ENCODE data around the gene PLCL1. TPM values are rescaled to one million over a fixed set of nuclear protein-coding genes. Genes with fewer than 3 reads are reported as not detected.

PLCL1 gene
- total and polyA plus RNA-seq, 2 donors from 2014 or later = 13.6 to 14.7 TPM

- no peak for FAIRE-seq
- Histone ChIP-seq H3K27ac (ENCODE audit: low read depth in 2 of 2, low read length in 2 of 2) (no peak overlapping the region), H3K27me3 (ENCODE audit: control insufficient read depth, insufficient read depth, low read length) (no peaks in the 10 kb centered on the region), H3K4me1 (ENCODE audit: control insufficient read depth in 2 of 3, insufficient read depth in 2 of 3, low read depth in 1 of 3, low read length in 3 of 3) (no peaks in the 10 kb centered on the region), H3K36me3 (ENCODE audit: control insufficient read depth in 2 of 3, insufficient read depth in 3 of 3, low read length in 3 of 3) (no peaks in the 10 kb centered on the region), H3K4me3 (ENCODE audit: low read length in 3 of 3) (no peak overlapping the region), H3K9ac (ENCODE audit: low read length in 3 of 3) (no peak overlapping the region), H3K9me3 (ENCODE audit: control insufficient read depth in 2 of 3, insufficient read depth in 1 of 3, low read length in 3 of 3) (peaks cover 0 to 10% (median 7%) of the 10 kb centered on the region in 3 donors)
- DNase-seq = no peak
- intact Hi-C loops (cut with DNase I) = no loop called here
- no peak for TF ChIP-seq CTCF (IDR thresholded peaks at IDR 0.05; ENCODE audit: borderline replicate concordance, extremely low read depth, insufficient read depth)
Observed at GRCh38 chr2:197760293-197760657, 44.1 kb upstream of the PLCL1 start.

- FAIRE-seq = peak; percentile 98
- TF ChIP-seq CTCF (IDR thresholded peaks at IDR 0.05; ENCODE audit: borderline replicate concordance, extremely low read depth, insufficient read depth) = peak; percentile 74
- H3K4me3 ChIP-seq (ENCODE audit: low read length in 3 of 3) = no peak overlapping the region
- intact Hi-C loops (cut with DNase I) = no loop called here
- no peaks in the 10 kb centered on the region for H3K36me3 ChIP-seq (ENCODE audit: control insufficient read depth in 2 of 3, insufficient read depth in 3 of 3, low read length in 3 of 3)
- no peak overlapping the region for H3K9ac ChIP-seq (ENCODE audit: low read length in 3 of 3)
- H3K27ac ChIP-seq (ENCODE audit: low read depth in 2 of 2, low read length in 2 of 2) = no peak overlapping the region
- peak in 3 of 5 donors; percentile 17 to 70 (median 46) for DNase-seq
- H3K9me3 ChIP-seq (ENCODE audit: control insufficient read depth in 2 of 3, insufficient read depth in 1 of 3, low read length in 3 of 3) = no peaks in the 10 kb centered on the region
- no peaks in the 10 kb centered on the region for H3K27me3 ChIP-seq (ENCODE audit: control insufficient read depth, insufficient read depth, low read length)
- H3K4me1 ChIP-seq (ENCODE audit: control insufficient read depth in 2 of 3, insufficient read depth in 2 of 3, low read depth in 1 of 3, low read length in 3 of 3) = no peaks in the 10 kb centered on the region
Observed at GRCh38 chr2:197777823-197778407, 26.5 kb upstream of the PLCL1 start.

DNA sequence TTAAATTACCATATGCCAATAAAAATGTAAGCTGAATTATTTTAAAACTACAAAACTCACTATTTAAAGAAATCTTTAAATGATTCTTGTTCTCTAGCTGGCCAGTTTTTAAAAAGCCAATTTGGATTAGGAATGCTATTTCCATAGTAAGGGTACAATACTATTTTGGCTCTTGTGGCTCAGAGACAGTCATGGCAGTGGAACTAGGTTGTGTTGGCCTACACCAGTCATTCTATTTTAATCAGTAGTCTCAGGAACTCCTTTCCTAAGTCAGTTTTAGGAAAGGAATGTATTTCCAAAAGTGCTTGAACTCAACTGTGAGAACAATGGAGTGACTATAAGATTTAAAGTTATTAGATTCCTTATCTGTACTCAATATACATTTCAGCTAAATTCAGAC is 25.1 kb upstream of the PLCL1 start:
- TF ChIP-seq CTCF (IDR thresholded peaks at IDR 0.05; ENCODE audit: borderline replicate concordance, extremely low read depth, insufficient read depth) = no peak
- no peaks in the 10 kb centered on the region for H3K9me3 ChIP-seq (ENCODE audit: control insufficient read depth in 2 of 3, insufficient read depth in 1 of 3, low read length in 3 of 3)
- intact Hi-C loops (cut with DNase I) = no loop called here
- H3K27ac ChIP-seq (ENCODE audit: low read depth in 2 of 2, low read length in 2 of 2) = no peak overlapping the region
- DNase-seq (no peak), FAIRE-seq (peak; percentile 41)
- H3K27me3 ChIP-seq (ENCODE audit: control insufficient read depth, insufficient read depth, low read length) = no peaks in the 10 kb centered on the region
- H3K36me3 ChIP-seq (ENCODE audit: control insufficient read depth in 2 of 3, insufficient read depth in 3 of 3, low read length in 3 of 3) = no peaks in the 10 kb centered on the region
- H3K4me3 ChIP-seq (ENCODE audit: low read length in 3 of 3) = no peak overlapping the region
- H3K9ac ChIP-seq (ENCODE audit: low read length in 3 of 3) = no peak overlapping the region
- H3K4me1 ChIP-seq (ENCODE audit: control insufficient read depth in 2 of 3, insufficient read depth in 2 of 3, low read depth in 1 of 3, low read length in 3 of 3) = no peaks in the 10 kb centered on the region

DNA sequence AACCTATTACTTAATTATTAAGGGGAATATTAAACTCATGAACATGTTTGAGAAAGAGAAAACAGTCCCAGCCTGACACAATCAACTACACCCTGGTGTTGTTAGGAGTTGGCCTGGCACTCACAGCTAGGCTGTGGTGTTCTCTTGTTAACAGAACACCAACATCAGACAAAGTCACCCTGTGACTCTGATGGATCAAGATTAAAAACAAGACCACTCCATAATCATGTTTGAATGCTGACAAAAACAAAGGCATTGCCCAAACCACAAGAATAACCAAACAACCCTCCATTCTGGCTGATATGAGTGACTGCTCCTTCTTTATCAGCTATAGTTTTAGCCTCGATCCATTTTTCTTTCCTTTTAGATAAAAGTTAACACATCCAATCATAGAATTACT is 22.3 kb upstream of the PLCL1 start:
- no peak for FAIRE-seq
- H3K27ac ChIP-seq (ENCODE audit: low read depth in 2 of 2, low read length in 2 of 2) = no peak overlapping the region
- H3K4me1 ChIP-seq (ENCODE audit: control insufficient read depth in 2 of 3, insufficient read depth in 2 of 3, low read depth in 1 of 3, low read length in 3 of 3) = peaks cover 0 to 4% (median 0%) of the 10 kb centered on the region in 3 donors
- H3K9me3 ChIP-seq (ENCODE audit: control insufficient read depth in 2 of 3, insufficient read depth in 1 of 3, low read length in 3 of 3) = no peaks in the 10 kb centered on the region
- no peak for TF ChIP-seq CTCF (IDR thresholded peaks at IDR 0.05; ENCODE audit: borderline replicate concordance, extremely low read depth, insufficient read depth)
- no peaks in the 10 kb centered on the region for H3K27me3 ChIP-seq (ENCODE audit: control insufficient read depth, insufficient read depth, low read length)
- H3K4me3 ChIP-seq (ENCODE audit: low read length in 3 of 3) = no peak overlapping the region
- no peak for DNase-seq
- H3K36me3 ChIP-seq (ENCODE audit: control insufficient read depth in 2 of 3, insufficient read depth in 3 of 3, low read length in 3 of 3) = no peaks in the 10 kb centered on the region
- intact Hi-C loops (cut with DNase I) = no loop called here
- H3K9ac ChIP-seq (ENCODE audit: low read length in 3 of 3) = no peak overlapping the region

Data from kidney (tissue), 14 donors.